ENCODE data around the gene AKAIN1. TPM values are rescaled to one million over a fixed set of nuclear protein-coding genes. Genes with fewer than 3 reads are reported as not detected.

The AKAIN1 gene
- total and polyA plus RNA-seq, 8 donors = 3.2 TPM; not detected in 7

DNA sequence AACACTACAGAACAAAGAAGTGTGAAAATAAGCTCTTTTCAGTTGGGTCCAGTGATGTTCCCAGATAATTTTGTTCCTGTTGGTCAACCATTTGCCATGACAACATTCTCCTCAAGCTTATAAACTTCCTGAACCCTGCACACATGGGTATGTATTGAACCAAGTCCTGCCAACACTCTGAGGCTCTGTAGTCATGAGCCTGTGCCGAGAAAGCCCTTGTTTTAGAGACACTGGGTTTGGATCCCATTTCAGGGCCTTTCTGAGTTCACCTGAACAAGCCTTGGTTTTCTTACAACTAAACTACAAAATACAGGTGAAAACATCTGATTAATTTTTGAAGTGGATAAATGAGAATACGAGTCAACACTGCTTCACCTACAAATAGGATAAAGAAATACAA, 38.5 kb downstream of the AKAIN1 start:
- peaks cover 0 to 11% (median 0%) of the 10 kb centered on the region in 3 donors for H3K27me3 ChIP-seq
- H3K27ac ChIP-seq = no peak overlapping the region
- intact Hi-C loops (cut with DNase I; ENCODE audit: low total_unique reads) = no loop called here
- no peak for DNase-seq
- no peaks in the 10 kb centered on the region for H3K36me3 ChIP-seq
- 59 to 71% (median 69%) methylated on average over 2 of the region's 2 CpGs for WGBS, 5 donors
- no peak overlapping the region for H3K4me3 ChIP-seq
- H3K9me3 ChIP-seq = no peaks in the 10 kb centered on the region
- no peaks in the 10 kb centered on the region for H3K4me1 ChIP-seq
- no peak for TF ChIP-seq POLR2A (IDR thresholded peaks at IDR 0.05)
- TF ChIP-seq EP300 (IDR thresholded peaks at IDR 0.05) = no peak
- TF ChIP-seq POLR2AphosphoS5 (IDR thresholded peaks at IDR 0.05) = no peak
- TF ChIP-seq, protein P1, sequence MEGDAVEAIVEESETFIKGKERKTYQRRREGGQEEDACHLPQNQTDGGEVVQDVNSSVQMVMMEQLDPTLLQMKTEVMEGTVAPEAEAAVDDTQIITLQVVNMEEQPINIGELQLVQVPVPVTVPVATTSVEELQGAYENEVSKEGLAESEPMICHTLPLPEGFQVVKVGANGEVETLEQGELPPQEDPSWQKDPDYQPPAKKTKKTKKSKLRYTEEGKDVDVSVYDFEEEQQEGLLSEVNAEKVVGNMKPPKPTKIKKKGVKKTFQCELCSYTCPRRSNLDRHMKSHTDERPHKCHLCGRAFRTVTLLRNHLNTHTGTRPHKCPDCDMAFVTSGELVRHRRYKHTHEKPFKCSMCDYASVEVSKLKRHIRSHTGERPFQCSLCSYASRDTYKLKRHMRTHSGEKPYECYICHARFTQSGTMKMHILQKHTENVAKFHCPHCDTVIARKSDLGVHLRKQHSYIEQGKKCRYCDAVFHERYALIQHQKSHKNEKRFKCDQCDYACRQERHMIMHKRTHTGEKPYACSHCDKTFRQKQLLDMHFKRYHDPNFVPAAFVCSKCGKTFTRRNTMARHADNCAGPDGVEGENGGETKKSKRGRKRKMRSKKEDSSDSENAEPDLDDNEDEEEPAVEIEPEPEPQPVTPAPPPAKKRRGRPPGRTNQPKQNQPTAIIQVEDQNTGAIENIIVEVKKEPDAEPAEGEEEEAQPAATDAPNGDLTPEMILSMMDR (IDR thresholded peaks at IDR 0.05) = no peak

DNA sequence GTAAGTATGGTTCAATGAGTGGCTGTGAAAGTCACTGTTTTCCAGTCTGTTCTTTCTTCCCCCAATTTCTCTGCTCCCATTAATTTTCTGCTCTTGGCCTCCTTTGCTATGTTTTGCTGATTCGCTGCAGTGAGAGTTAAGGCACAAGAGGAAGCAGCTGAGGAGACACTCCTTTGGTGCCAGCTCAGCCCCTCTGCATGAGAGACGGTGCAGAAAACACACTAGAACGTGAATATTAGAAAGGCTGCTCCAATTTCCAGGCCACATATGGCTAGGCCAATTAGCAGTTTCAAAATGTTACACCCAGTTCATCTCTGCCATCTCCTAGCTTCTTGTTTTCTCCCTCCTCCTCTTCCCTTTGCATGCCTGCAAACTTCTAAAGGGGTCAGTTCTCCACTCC, 38.9 kb downstream of the AKAIN1 start:
- Histone ChIP-seq H3K9me3 (no peaks in the 10 kb centered on the region), H3K27ac (no peak overlapping the region), H3K4me1 (no peaks in the 10 kb centered on the region), H3K27me3 (peaks cover 0 to 11% (median 0%) of the 10 kb centered on the region in 3 donors), H3K36me3 (no peaks in the 10 kb centered on the region), H3K4me3 (no peak overlapping the region)
- 40 to 60% (median 54%) methylated on average over 3 of the region's 3 CpGs for WGBS, 5 donors
- no peak for DNase-seq
- intact Hi-C loops (cut with DNase I; ENCODE audit: low total_unique reads) = no loop called here
- TF ChIP-seq EP300 (IDR thresholded peaks at IDR 0.05) = no peak
- TF ChIP-seq, protein P1 (IDR thresholded peaks at IDR 0.05) = no peak

DNA sequence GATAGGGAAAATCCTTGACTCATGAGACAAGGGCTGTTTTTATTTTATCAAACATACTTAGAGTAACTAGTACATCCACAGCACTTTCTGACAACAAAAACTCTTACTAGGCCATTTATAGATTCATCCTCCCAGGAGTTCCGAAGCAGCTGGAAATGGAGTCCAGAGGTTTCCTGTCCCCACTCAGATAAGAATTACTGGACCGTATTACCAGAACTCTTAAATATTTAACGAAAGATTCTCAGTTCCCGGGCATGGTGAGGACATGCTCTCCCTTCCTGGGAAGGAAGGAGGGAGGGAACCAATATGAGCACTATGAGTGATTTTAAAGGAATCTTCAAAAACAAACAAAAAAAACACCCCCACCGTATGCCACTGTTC, 41.2 kb downstream of the AKAIN1 start:
- intact Hi-C loops (cut with DNase I; ENCODE audit: low total_unique reads) = no loop called here
- Histone ChIP-seq H3K27ac (no peak overlapping the region), H3K36me3 (no peaks in the 10 kb centered on the region), H3K4me3 (no peak overlapping the region), H3K4me1 (no peaks in the 10 kb centered on the region), H3K9me3 (no peaks in the 10 kb centered on the region), H3K27me3 (peaks cover 0 to 11% (median 0%) of the 10 kb centered on the region in 3 donors)
- no peak for DNase-seq
- TF ChIP-seq EP300 (IDR thresholded peaks at IDR 0.05) (no peak), POLR2AphosphoS5 (IDR thresholded peaks at IDR 0.05) (no peak), POLR2A (IDR thresholded peaks at IDR 0.05) (no peak)
- TF ChIP-seq, protein P1 (IDR thresholded peaks at IDR 0.05) = no peak
- 70 to 82% (median 73%) methylated on average over 5 of the region's 5 CpGs for WGBS, 5 donors

DNA sequence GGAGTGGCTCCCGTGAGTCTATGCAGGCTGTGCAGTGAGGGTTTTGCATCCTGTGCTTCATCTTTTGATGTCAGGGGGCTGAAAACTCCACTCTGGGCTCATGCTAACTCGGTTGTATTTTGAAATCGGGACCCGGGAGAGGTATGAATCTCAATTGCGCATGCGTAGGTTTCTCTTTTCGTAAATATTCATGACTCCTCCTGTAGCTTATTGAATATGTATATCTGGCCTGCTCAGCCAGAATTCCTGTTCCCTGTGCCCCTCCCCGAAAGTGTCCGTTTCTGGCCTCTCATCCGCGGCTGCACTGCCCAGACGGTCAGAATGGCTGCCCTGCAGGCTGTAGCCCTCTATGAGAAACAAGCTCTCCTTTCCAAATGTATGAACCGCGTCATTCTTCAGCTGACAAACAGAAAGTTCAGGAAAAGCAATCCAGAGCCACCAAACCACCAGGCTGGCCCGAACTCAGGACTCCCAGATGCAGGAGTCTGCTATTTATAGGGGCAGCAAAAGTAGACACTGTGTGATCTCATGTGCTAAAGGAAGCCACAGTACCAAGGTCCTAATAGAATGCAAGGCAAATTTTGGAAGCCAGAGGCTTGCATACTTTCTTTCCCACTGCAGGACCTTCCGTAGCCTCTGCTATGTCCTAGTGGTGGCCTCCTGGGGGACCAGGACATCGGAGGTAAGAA, 41.7 kb downstream of the AKAIN1 start:
- WGBS, 5 donors = 81 to 89% (median 84%) methylated on average over 17 of the region's 17 CpGs
- no peaks in the 10 kb centered on the region for H3K9me3 ChIP-seq
- intact Hi-C loops (cut with DNase I; ENCODE audit: low total_unique reads) = no loop called here
- H3K4me3 ChIP-seq = no peak overlapping the region
- H3K27ac ChIP-seq = no peak overlapping the region
- DNase-seq = no peak
- no peaks in the 10 kb centered on the region for H3K36me3 ChIP-seq
- no peaks in the 10 kb centered on the region for H3K4me1 ChIP-seq
- TF ChIP-seq, protein P1 (IDR thresholded peaks at IDR 0.05) = no peak
- TF ChIP-seq POLR2A (IDR thresholded peaks at IDR 0.05) = no peak
- no peak for TF ChIP-seq POLR2AphosphoS5 (IDR thresholded peaks at IDR 0.05)
- TF ChIP-seq EP300 (IDR thresholded peaks at IDR 0.05) = no peak
- H3K27me3 ChIP-seq = peaks cover 0 to 11% (median 0%) of the 10 kb centered on the region in 3 donors

All from stomach (tissue), 9 donors.